Measurements from ENCODE around the gene MTA1. TPM values are rescaled to one million over a fixed set of nuclear protein-coding genes. Genes with fewer than 3 reads are reported as not detected.

Gene MTA1
- total RNA-seq, 4 donors from 2014 or later, result 75.7 to 295 (median 165) TPM

DNA sequence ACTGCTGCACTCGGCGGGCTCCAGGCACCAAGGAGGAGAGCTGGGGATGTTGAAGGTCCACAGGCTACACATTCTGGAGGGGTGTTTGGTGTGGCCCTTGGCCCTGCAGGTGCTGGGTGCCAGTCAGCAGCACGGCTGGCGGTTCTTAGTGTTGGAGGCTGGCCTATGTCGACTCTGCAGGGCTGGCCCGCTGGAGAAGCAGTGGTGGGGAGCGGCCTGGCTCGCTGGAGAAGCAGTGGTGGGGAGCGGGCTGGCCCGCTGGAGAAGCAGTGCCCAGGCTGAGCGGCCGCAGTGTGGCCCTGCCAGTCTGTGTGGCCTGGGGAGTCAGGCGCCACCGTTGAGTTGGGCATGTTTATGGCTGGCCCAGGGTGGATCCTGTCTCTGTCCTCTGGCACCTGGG lies 27.3 kb downstream of the MTA1 start:
- Histone ChIP-seq H3K27ac (no peak overlapping the region), H3K9me3 (no peaks in the 10 kb centered on the region), H3K36me3 (peaks cover 0 to 36% (median 0%) of the 10 kb centered on the region in 3 donors), H3K4me3 (no peak overlapping the region), H3K4me1 (peaks cover 0 to 9% (median 2%) of the 10 kb centered on the region in 4 donors), H3K27me3 (no peaks in the 10 kb centered on the region)
- no peak for DNase-seq
- TF ChIP-seq, protein P1, sequence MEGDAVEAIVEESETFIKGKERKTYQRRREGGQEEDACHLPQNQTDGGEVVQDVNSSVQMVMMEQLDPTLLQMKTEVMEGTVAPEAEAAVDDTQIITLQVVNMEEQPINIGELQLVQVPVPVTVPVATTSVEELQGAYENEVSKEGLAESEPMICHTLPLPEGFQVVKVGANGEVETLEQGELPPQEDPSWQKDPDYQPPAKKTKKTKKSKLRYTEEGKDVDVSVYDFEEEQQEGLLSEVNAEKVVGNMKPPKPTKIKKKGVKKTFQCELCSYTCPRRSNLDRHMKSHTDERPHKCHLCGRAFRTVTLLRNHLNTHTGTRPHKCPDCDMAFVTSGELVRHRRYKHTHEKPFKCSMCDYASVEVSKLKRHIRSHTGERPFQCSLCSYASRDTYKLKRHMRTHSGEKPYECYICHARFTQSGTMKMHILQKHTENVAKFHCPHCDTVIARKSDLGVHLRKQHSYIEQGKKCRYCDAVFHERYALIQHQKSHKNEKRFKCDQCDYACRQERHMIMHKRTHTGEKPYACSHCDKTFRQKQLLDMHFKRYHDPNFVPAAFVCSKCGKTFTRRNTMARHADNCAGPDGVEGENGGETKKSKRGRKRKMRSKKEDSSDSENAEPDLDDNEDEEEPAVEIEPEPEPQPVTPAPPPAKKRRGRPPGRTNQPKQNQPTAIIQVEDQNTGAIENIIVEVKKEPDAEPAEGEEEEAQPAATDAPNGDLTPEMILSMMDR (IDR thresholded peaks at IDR 0.05), result no peak
- no peak for TF ChIP-seq POLR2A (IDR thresholded peaks at IDR 0.05)

GRCh38 chr14:105447651-105448640 lies 28.3 kb downstream of the MTA1 start:
- Histone ChIP-seq H3K9me3 (no peaks in the 10 kb centered on the region), H3K27me3 (no peaks in the 10 kb centered on the region), H3K27ac (no peak overlapping the region), H3K4me3 (no peak overlapping the region), H3K4me1 (peaks cover 0 to 9% (median 2%) of the 10 kb centered on the region in 4 donors), H3K36me3 (peaks cover 0 to 32% (median 0%) of the 10 kb centered on the region in 3 donors)
- TF ChIP-seq, protein P1 (IDR thresholded peaks at IDR 0.05), result no peak
- TF ChIP-seq POLR2A (IDR thresholded peaks at IDR 0.05), result no peak
- DNase-seq, result no peak

- Histone ChIP-seq H3K27ac (no peak overlapping the region), H3K4me1 (peaks cover 0 to 9% (median 2%) of the 10 kb centered on the region in 4 donors), H3K4me3 (no peak overlapping the region), H3K27me3 (no peaks in the 10 kb centered on the region), H3K36me3 (peaks cover 0 to 34% (median 0%) of the 10 kb centered on the region in 3 donors), H3K9me3 (no peaks in the 10 kb centered on the region)
- TF ChIP-seq POLR2A (IDR thresholded peaks at IDR 0.05), result no peak
- TF ChIP-seq, protein P1 (IDR thresholded peaks at IDR 0.05), result peak; percentile 68 to 85 (median 78)
- DNase-seq, result peak; percentile 51 to 82 (median 81)
These were observed 29.1 kb downstream of the MTA1 start for GRCh38 chr14:105448706-105449111.

DNA sequence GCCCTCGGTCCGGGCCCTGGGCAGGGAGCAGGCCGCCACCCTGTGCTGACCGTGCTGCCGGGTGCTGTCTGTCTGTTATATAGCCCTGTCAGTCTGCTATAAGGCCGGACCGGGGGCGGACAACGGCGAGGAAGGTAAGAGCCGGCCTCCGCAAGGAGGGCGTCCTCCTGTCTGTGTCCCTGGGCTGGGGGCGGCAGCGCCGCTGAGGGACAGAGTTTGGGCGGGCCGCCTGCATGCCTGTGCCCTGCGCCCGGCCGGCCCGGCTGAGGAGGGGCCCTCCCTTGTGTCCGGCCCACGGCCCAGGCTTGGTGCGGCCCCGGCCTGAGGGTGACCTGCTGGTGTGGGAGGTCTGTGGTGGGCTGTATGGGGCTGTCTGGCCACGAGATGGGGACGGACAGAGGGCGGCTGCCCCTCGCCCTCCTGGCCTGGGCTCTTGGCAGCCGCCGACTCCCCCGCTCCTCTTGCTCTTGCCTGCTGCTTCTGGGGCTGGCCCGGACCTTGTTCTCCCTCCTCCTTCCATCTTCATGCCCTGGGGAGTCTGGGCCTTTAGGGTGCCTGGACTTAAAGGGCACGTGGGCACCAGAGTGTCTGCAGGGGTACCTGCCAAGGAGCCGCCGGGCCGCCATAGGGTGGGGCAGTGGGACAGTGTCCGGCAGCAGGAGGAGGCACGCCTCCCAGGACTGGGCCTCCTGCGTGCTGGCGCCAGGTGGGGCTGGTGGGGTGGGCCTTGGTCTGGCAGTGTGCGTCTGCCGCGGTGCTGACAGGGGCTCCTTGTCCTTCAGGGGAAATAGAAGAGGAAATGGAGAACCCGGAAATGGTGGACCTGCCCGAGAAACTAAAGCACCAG lies 29.9 kb downstream of the MTA1 start:
- TF ChIP-seq, protein P1 (IDR thresholded peaks at IDR 0.05), result no peak
- peaks cover 0 to 9% (median 2%) of the 10 kb centered on the region in 4 donors for H3K4me1 ChIP-seq
- DNase-seq, result no peak

GRCh38 chr14:105450123-105450505 lies 30.5 kb downstream of the MTA1 start:
- Histone ChIP-seq H3K9me3 (no peaks in the 10 kb centered on the region), H3K36me3 (peaks cover 0 to 48% (median 0%) of the 10 kb centered on the region in 3 donors), H3K27ac (no peak overlapping the region), H3K4me3 (no peak overlapping the region), H3K27me3 (no peaks in the 10 kb centered on the region), H3K4me1 (peaks cover 0 to 9% (median 2%) of the 10 kb centered on the region in 4 donors)
- TF ChIP-seq, protein P1 (IDR thresholded peaks at IDR 0.05), result no peak
- no peak for TF ChIP-seq POLR2A (IDR thresholded peaks at IDR 0.05)
- DNase-seq, result no peak

More for the DNA sequence above, 29.9 kb downstream of the MTA1 start:
- Histone ChIP-seq H3K36me3 (peaks cover 0 to 42% (median 0%) of the 10 kb centered on the region in 3 donors), H3K4me3 (no peak overlapping the region), H3K27me3 (no peaks in the 10 kb centered on the region), H3K9me3 (no peaks in the 10 kb centered on the region), H3K27ac (no peak overlapping the region)

Measured in Peyer's patch (tissue), 4 donors.